HFF-Myc (cell line): Measurements from ENCODE around the gene ARHGAP35.

ENCODE experiments used
- DNase-seq: peaks from one replicate; pipeline ENCODE4 v3.0.0-alpha.2; 2011; ENCODE audit warnings: low read depth; ENCODE audit errors: extremely low read depth
- H3K4me3 ChIP-seq: replicated peaks from 2 replicates; pipeline ENCODE4 v1.5.1; 2011; ENCODE audit warnings: low read depth, mild to moderate bottlenecking, control low read depth, low read length
- TF ChIP-seq, protein P1 (sequence below): IDR thresholded peaks from 2 replicates; pipeline ENCODE4 v1.5.1; 2012; ENCODE audit warnings: mild to moderate bottlenecking, low read depth, low read length, control low read depth; ENCODE audit errors: missing control alignments

The ARHGAP35 gene

DNA sequence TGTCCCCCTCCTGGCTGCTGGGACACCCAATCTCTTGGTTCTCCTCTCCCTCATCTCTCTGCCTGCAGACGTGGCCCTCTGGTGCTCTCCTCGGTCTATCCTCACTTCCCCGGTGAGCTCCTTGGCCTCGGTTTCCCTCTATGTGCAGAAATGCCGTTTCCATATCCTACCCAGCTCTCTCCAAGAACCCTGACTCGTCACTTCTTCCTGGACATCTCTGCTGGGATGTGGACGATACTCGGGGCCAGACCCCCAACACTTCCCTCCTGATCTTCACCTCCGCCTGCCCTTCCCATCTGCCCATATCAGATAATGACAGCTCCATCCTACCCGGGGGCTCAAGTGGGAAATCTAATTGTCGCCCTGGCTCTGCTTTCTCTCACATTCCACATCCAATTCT lies 18.0 kb upstream of the ARHGAP35 start:
- H3K4me3 ChIP-seq: no peak overlapping the region
- TF ChIP-seq, protein P1, sequence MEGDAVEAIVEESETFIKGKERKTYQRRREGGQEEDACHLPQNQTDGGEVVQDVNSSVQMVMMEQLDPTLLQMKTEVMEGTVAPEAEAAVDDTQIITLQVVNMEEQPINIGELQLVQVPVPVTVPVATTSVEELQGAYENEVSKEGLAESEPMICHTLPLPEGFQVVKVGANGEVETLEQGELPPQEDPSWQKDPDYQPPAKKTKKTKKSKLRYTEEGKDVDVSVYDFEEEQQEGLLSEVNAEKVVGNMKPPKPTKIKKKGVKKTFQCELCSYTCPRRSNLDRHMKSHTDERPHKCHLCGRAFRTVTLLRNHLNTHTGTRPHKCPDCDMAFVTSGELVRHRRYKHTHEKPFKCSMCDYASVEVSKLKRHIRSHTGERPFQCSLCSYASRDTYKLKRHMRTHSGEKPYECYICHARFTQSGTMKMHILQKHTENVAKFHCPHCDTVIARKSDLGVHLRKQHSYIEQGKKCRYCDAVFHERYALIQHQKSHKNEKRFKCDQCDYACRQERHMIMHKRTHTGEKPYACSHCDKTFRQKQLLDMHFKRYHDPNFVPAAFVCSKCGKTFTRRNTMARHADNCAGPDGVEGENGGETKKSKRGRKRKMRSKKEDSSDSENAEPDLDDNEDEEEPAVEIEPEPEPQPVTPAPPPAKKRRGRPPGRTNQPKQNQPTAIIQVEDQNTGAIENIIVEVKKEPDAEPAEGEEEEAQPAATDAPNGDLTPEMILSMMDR: no peak
- DNase-seq: no peak

DNA sequence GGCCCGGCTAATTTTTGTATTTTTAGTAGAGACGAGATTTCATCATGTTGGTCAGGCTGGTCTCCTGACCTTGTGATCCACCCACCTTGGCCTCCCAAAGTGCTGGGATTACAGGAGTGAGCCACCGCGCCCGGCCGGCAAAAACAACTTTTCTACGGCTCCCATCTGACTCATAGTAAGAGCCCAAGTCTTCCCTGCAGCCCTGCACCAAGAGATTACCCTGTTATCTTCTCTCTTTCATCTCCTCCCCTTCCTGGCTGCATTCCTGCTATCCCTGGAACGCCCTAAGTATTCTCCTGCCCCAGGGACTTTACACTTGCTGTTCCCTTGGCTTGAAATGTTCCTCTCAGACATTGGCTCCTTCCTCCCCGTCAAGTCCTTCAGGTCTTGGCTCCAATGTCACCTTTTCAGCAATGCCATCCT lies 16.7 kb upstream of the ARHGAP35 start:
- DNase-seq: no peak
- TF ChIP-seq, protein P1: no peak
- no peak overlapping the region for H3K4me3 ChIP-seq

DNA sequence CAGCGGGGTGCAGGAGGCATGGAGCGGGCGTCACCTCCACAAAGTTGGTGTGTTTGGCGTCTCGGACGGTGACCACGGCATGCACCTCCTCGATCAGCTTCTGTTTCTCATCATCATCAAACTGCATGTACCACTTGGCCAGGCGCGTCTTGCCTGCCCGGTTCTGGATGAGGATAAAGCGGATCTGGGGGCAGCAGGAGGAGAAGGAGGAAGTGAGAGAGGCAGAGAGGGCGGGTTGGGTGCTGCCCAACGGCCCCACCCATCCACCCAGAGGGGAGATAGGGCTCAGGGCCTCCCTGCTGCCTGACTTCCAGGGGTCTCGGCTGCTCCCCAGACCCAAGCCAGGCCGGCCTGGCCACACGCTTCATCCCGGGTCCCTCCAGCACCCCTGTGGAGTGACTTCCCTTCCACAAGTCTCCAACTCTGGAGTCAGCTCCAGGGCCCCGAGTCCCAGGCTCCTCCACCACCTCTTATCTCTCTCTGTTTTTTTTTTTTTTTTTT lies 14.8 kb upstream of the ARHGAP35 start:
- no peak for DNase-seq
- TF ChIP-seq, protein P1: no peak
- H3K4me3 ChIP-seq: no peak overlapping the region

DNA sequence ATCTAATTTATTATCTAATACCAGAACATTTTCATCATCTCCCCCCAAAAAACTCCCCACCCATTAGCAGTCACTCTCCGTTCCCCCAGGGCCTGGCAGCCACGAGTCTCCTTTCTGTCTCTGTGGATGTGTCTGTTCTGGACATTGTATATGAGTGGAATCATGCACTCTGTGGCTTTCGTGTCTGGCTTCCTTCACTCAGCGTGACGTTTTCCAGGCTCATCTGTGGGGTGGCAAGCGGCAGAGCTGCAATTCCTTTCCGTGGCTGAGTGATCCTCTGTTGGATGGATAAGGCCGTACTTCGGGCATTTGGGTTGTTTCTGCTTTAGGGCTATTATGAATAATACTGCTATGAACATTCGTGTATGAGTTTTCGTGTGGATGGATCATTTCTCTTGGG lies 13.3 kb upstream of the ARHGAP35 start:
- TF ChIP-seq, protein P1: no peak
- no peak for DNase-seq
- no peak overlapping the region for H3K4me3 ChIP-seq

DNA sequence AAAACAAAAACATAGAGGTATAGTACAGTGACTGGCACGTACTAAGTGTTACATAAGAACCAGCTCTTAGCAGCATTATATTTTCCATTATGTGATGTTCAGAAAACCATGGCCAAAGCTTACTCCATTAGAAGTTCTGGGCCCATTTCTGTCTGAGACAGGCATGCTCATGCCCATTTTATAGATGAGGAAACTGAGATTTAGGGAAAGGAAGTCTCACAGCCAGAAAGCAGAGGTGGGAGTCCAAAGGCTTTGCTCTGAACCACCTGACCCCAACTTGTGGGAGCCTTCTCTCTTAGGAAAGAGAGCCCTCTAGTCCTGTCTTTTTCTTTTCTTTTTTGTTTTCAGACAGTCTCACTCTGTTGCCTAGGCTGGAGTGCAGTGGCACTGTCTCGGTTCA lies 12.4 kb upstream of the ARHGAP35 start:
- TF ChIP-seq, protein P1: no peak
- no peak for DNase-seq
- peak overlapping the region; percentile 97; the same call in 1 of the 2 replicates for H3K4me3 ChIP-seq

DNA sequence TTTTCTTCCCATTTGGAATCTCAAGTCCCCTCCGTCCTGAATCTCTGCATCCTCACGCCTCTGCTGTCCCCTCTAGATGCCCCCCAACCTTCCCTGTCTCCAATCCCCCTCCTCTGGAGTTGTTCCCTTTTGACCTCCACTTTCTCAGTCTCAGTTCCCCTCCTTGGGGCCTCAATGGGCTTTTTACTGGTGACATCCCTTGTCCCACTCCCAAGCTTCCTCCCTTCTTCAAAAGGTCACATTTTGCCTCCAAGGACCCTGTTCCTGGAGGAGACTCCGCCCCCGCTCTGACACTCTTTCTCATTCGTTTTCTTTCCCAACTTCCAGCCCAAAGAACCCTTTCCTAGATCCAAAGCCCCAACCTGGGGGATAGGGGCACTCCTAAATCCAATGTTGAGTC lies 11.2 kb upstream of the ARHGAP35 start:
- TF ChIP-seq, protein P1: no peak
- DNase-seq: no peak
- peak overlapping the region; percentile 97 for H3K4me3 ChIP-seq
